ENCODE data around the gene P2RX1. TPM values are rescaled to one million over a fixed set of nuclear protein-coding genes. Genes with fewer than 3 reads are reported as not detected.

The P2RX1 gene
- polyA plus RNA-seq, 1 experiment = 0.05 TPM

DNA sequence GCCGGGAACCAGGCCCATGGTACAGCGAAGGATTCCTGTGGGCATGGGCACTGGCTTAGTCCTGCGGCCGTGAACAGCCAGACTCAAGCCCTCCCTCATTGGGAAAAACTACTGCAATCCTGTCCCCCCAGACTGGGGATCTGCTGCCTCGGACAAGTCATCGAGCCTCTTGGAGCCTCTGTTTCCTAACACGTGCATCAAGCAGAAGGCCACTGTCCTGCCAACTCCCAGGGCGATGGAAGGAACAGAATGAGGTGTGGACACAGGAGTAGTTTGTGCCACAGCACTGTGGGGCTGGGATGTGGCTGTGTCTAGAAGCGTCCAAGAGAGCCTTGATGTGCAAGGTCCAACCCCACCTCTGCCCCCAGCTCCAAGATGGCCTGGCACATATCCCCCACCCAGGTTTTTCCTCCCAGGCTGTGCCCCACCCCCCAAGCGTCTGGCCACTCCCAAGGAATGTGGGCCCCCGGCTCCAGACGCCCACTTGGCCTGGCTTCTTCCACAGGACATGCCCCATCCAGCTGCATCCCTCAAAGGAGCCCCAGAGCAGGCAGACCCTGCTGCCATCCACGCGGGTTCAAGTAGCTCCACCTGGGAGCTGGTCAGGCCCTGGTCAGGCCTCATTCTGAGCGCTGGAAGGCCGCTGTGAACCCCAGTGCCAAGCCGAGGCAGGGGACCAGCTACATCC is 26.8 kb downstream of the P2RX1 start:
- DNase-seq (ENCODE audit: low read depth, low spot score) = no peak
- H3K9me3 ChIP-seq (ENCODE audit: control insufficient read depth, insufficient read depth, low read length) = no peaks in the 10 kb centered on the region; the same call in 1 of the 2 replicates
- no peak for TF ChIP-seq CTCF (IDR thresholded peaks at IDR 0.05; ENCODE audit: low read depth, low read length)
- H3K4me3 ChIP-seq (ENCODE audit: low read depth, low read length) = peak overlapping the region; percentile 7; the same call in 1 of the 2 replicates
- CTCF ChIA-PET = interaction anchor here (1.0 to 2.7 kb wide), 5 partner anchors 24 to 185 kb away, joined by 4 to 12 read pairs (median 6); no protein-coding TSS in a partner anchor
- POLR2A ChIA-PET = interaction anchor here (0.6 to 1.4 kb wide), 3 partner anchors 24 to 44 kb away, joined by 3 to 5 read pairs (median 3); partner anchors contain the start of gene NCBP3
- no peaks in the 10 kb centered on the region for H3K27me3 ChIP-seq (ENCODE audit: control insufficient read depth, insufficient read depth, low read length)
- peak overlapping the region; percentile 92 for H3K27ac ChIP-seq (ENCODE audit: low read depth, low read length)

GRCh38 chr17:3888343-3889171 is 27.7 kb downstream of the P2RX1 start:
- no peaks in the 10 kb centered on the region; the same call in 1 of the 2 replicates for H3K9me3 ChIP-seq (ENCODE audit: control insufficient read depth, insufficient read depth, low read length)
- TF ChIP-seq CTCF (IDR thresholded peaks at IDR 0.05; ENCODE audit: low read depth, low read length) = no peak
- CTCF ChIA-PET = interaction anchor here (2.4 to 2.7 kb wide), 2 partner anchors 25 to 151 kb away, joined by 6 to 8 read pairs; no protein-coding TSS in a partner anchor
- no peak overlapping the region for H3K4me3 ChIP-seq (ENCODE audit: low read depth, low read length)
- peak overlapping the region; percentile 92 for H3K27ac ChIP-seq (ENCODE audit: low read depth, low read length)
- POLR2A ChIA-PET = interaction anchor here (0.7 kb wide), 1 partner anchor 43 kb away, joined by 3 read pairs; no protein-coding TSS in a partner anchor
- DNase-seq (ENCODE audit: low read depth, low spot score) = peak; percentile 67
- H3K27me3 ChIP-seq (ENCODE audit: control insufficient read depth, insufficient read depth, low read length) = no peaks in the 10 kb centered on the region

GRCh38 chr17:3887804-3888203 is 28.5 kb downstream of the P2RX1 start:
- peak overlapping the region; percentile 91 for H3K27ac ChIP-seq (ENCODE audit: low read depth, low read length)
- POLR2A ChIA-PET = no interaction called here
- CTCF ChIA-PET = interaction anchor here (2.4 kb wide), 1 partner anchor 24 kb away, joined by 6 read pairs; no protein-coding TSS in a partner anchor

DNA sequence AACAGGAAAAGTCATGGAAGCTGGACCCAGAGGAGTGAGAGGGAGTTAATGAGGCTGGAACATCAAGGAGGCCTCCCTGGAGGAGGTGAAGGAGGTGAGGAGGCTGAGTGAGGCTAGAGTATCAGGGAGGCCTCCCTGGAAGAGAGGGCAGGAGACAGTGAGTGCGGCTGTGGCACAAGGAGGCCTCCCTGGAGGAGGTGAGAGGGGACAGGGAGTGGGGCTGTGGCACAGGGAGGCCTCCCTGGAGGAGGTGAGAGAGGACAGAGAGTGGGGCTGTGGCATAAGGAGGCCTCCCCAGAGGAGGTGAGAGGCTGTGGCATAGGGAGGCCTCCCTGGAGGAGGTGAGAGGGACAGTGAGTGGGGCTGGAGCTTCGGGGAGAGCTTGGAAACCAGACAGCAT is 28.9 kb downstream of the P2RX1 start:
- CTCF ChIA-PET = interaction anchor here (2.4 kb wide), 1 partner anchor 24 kb away, joined by 6 read pairs; no protein-coding TSS in a partner anchor
- no peak for TF ChIP-seq CTCF (IDR thresholded peaks at IDR 0.05; ENCODE audit: low read depth, low read length)
- H3K27me3 ChIP-seq (ENCODE audit: control insufficient read depth, insufficient read depth, low read length) = no peaks in the 10 kb centered on the region
- H3K27ac ChIP-seq (ENCODE audit: low read depth, low read length) = no peak overlapping the region
- DNase-seq (ENCODE audit: low read depth, low spot score) = no peak
- no peaks in the 10 kb centered on the region; the same call in 1 of the 2 replicates for H3K9me3 ChIP-seq (ENCODE audit: control insufficient read depth, insufficient read depth, low read length)
- no peak overlapping the region for H3K4me3 ChIP-seq (ENCODE audit: low read depth, low read length)
- POLR2A ChIA-PET = no interaction called here

More at GRCh38 chr17:3887804-3888203, 28.5 kb downstream of the P2RX1 start:
- no peaks in the 10 kb centered on the region for H3K27me3 ChIP-seq (ENCODE audit: control insufficient read depth, insufficient read depth, low read length)
- H3K9me3 ChIP-seq (ENCODE audit: control insufficient read depth, insufficient read depth, low read length) = no peaks in the 10 kb centered on the region; the same call in 1 of the 2 replicates
- DNase-seq (ENCODE audit: low read depth, low spot score) = no peak
- TF ChIP-seq CTCF (IDR thresholded peaks at IDR 0.05; ENCODE audit: low read depth, low read length) = no peak
- no peak overlapping the region for H3K4me3 ChIP-seq (ENCODE audit: low read depth, low read length)

All from AG04450 (cell line).